RCC 7860 (cell line): ENCODE data around the gene TNK1.
A peak's percentile ranks its signal among the peaks of the same experiment; 100 is the strongest.

Experiments used
- DNase-seq: peaks from one replicate; pipeline ENCODE4 v3.0.0-alpha.2; 2015; ENCODE audit warnings: low spot score
- FAIRE-seq: peaks from 2 replicates; lab custom pipeline; 2012; peaks lifted over from hg19 to GRCh38; lab: Jason Lieb, UNC

Gene TNK1

DNA sequence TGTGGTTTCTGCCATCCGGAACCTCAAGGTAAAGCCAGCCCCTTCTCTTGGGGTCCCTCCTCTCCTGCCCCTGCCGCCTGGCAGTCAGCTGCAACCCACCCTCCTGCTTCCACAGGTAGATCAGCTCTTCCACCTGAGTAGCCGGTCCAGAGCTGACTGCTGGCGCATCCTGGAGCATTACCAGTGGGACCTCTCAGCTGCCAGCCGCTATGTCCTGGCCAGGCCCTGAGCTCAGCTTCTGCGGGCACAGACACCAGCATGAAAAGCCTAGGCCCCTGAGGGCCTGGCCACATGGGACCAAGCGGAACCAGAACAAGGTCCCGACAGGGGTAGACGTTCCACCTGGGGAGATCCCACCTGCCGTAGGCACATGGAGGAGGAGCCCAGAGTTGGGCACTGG lies 8.0 kb downstream of the TNK1 start:
- DNase-seq (no peak), FAIRE-seq (no peak)

DNA sequence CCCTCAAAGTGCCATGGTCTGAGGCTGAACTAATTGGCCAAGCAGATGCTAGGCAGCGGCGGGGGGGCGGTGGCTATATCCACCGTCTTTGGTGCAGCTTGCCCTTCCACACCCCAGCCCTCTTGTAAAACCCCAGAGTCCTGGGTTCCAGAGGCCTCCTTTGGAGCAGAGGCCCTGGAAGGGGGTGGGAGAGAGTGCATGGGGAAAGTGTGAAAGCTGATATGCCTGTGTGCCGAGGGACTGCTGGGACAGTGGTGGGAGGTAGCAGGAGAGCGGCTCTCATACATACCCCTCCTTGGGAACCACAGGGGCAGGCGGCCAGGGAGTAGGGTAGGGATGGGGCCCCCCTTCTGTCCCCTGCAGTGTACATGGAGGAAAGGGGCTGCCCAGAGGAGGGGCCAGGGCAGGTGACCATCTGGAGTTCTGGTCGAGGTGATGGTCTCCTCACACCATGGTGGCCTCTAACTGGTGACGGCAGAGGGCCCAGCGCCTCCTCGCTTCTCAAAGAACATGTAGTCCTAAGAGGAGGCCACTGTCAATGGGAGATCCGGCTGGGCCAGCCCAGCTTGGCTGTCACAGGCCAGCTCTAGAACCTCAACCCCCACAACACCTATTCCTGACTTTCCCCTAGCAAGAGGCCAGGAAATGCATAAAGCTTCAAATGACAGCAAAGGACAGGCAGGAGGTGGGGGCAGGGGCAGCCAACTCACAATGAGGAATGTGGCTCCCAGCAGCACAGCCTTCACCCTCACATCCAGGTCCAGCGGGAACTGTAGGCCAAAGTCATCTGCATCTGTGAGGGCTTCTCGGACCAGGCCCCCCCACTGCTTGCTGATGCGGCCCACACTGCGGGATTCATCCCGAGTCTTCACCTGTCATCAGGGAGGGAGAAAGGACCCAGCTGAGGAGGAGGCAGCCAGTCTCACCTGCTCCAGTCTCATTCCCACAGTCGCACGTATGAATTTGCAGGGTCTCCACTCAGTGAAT lies 9.3 kb downstream of the TNK1 start:
- DNase-seq, result no peak
- FAIRE-seq, result no peak

DNA sequence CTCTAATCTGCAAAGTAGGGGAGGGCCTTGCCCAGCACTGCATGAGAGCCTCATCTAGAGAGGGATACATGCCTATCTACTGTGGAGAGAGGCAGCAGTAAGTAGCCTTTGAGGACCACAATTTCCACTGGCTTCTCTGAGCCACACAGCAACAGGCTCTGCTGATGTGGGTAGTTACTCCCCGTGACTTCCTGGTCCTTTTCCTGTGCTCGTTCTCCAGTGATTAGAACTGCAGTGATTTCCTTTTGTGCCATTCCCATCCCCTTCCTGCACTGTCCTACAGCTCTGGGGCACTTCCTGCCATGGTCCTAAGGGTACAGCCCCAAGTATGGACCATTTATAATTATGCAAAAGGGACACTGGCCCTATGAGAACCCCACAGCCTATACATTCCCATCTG lies 10.4 kb downstream of the TNK1 start:
- DNase-seq, result no peak
- FAIRE-seq, result no peak

DNA sequence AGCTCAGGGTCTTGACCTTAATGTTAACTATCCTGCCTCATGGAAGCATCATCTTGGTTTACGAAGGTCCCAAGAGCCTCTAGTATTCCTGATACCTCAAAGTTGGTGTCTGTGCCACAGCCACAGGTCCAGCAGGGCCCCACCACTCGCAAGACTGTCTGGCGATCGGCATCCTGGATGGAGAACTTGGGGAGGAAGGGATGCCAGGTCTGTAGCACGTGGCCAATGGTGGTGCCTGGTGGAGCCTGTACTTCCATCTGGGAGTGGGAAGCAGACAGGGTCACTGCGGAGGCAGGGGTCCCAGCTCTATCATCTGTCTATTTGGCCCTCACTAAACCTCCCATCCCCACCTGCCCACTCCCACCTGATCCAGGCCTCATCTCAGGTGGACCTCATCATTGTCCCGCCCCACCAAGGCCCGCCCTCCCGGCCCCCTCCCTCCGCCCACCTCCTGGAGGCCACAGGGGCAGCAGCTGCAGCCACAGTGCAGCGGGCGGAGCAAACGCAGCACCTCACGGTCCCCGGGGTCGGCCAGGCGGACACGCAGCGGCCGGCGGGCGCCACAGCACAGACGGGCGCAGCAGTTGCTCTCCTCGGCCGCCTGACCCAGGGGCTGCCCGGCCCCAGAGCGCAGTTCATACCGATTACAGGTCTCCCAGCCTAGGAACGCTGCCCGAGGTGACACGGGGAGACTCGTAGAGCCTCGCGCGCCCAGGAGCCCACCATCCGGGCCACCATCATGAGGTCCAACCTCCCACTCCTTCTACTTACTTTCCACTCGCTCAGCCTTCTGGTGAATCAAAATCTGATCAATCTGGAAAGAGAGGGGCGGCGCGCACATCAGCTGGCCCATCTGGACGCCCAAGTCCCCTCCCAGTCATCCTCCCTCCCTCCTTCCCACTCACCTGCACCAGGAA lies 12.1 kb downstream of the TNK1 start:
- no peak for FAIRE-seq
- no peak for DNase-seq

DNA sequence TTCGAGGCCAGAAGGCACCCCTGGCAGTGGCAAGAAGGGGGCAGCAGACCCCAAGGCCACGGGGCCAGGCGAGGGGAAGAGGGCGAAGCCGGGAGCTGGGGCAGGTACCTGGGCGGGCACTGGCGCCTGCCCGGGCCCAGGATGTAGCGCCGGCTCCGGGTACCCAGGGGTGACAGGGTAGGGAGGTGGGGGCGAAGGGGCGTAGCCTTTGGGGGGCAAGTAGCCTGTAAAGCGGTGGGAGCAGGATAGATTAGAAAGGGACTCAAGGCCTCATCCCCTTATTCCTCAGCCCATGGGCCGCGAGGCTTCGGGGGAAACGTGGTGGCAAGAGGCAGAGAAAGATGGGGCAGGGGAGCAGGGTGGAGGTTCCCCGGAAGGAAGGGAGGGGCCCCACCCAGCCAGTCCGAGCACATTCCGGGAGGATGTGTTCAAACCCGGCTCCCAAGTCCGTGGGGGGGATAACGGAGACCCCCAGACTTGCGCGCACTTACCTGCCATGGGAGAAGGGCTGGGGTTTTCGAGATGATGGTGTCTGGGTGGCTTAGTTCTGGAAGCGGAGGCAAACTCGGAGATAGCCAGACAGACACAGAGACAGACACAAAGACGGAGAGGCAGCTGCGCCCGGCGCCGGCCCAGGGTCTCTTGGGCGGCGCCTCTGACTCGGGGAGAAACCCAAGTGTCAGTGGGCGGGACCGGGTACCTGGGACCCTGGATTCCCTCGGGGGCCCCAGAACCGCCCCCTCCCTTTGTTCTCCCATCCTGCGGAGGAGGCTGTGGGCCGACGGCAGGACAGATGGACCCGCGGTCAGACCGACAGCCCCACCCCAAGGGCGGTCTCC lies 12.9 kb downstream of the TNK1 start:
- no peak for FAIRE-seq
- no peak for DNase-seq

DNA sequence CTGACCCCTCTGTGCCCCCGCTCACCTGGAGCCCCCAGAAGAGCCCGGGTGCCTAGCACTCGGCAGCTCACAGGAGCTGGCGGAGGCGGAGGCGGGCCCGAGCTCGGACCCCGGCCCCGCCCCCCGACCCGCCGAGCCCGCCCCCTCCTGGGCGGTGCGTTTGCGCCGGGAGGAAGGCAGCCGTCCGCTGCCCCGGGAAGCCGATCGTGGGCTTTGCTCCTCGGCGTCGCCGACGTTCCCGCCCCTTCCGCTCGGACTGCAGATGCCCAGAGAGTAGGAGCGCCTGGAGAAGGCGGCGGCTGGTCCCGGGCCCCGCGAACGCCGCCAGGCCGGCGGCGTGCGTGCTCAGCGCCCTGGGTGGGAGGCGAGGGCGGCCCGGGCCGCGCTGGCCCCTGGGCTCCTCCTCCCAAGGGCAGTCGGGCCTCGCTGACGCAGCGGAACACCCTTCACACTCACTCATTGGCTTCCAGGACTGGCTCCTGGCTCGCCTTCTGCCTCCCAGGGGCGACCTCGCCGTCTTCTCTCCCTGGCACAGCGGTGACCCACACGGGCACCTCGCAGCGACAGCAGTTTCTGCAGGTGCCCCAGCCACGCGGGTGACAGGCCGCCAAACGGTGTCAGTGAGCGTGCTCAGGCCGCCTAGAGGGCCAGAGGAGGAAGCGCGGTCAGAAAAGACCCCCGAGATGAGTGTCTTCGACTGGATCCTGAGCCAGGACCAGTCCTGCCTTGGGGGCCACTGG lies 13.7 kb downstream of the TNK1 start, which contains the start of gene PLSCR3:
Gene PLSCR3 (minus strand): TSS at position 74 of the 740 bp plus-strand sequence. CDS start 415 bp downstream, outside the sequence.
- FAIRE-seq, result no peak
- peak; percentile 74 for DNase-seq

DNA sequence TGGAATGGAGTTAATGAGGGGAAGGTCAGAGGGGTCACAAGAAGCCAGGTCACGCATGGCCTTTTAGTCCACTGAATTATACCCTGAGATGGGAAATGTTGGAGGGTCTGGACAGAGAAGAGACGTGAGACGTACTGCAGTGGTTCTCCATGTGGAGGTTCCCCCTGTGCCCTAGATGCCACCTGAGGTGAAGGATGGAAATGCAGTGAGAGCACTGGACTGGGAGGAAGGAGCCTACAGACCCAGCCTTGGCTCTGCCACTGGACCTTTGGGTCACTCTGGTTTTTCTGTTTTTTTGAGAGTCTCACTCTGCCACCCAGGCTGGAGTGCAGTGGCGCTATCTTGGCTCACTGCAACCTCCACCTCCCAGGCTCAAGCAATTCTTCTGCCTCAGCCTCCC lies 15.3 kb downstream of the TNK1 start:
- DNase-seq (no peak), FAIRE-seq (no peak)

DNA sequence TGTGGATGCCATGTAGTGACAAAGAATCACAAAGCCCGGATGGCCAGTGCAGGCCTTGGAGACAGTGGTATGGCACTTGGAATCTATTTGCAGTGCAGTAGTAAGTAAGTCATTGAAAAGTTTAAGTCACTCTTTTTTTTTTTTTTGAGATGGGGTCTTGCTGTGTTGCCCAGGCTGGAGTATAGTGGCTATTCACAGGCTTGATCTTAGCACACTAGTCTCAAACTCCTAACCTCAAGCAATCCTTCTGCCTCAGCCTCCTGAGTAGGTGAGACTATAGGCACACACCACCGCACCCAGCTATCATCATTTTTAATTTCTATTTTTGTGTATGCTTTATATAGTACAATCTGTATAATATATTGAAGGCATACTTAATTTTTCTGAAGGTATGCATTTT lies 17.7 kb downstream of the TNK1 start:
- FAIRE-seq, result no peak
- no peak for DNase-seq

DNA sequence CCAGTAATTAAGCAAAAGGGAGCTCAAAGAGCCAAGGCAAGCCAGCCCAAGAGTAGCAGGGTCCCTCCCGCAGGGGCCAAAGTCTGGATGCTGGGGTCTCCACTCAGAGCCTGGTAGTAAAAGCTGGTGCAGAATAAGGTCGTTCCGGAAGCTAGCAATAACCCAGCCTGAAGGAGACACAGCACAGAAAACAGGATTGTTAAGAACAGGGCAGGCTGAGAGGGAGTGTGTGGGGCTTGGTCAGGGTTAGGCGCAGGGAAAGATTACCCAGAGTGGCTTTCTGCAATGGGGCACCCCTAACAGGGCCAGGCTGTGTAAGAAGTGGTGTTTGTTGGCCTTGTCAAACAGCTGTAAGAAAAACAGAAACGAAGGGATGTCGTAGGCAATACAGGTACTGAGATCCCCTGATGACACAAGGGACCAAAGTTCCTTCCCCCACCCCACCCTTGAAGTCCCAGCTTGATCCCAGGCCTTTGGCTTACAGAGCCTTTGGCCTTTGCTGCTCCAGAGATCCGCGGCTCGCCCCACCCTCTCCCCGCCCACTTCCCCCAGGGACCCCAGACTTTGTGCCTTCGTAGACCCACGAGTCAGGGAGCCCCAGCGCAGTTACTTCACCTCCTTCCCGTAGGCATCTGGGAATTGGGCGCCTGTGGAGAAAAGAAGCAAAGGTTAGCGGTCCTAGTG lies 22.3 kb downstream of the TNK1 start:
- no peak for DNase-seq
- FAIRE-seq, result no peak

DNA sequence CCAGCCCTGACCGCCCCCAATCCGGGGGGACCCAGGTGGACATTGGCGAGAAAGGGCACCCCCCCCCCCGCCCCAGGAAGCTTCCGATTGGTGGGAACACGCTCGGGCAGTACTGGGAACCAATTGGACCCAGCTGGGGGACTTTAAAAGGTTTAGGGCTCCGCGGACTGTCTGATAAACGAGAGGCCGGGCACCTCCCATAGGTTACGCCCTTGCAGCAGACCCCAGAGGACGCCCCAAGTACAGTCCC lies 22.8 kb downstream of the TNK1 start:
- FAIRE-seq, result no peak
- no peak for DNase-seq

DNA sequence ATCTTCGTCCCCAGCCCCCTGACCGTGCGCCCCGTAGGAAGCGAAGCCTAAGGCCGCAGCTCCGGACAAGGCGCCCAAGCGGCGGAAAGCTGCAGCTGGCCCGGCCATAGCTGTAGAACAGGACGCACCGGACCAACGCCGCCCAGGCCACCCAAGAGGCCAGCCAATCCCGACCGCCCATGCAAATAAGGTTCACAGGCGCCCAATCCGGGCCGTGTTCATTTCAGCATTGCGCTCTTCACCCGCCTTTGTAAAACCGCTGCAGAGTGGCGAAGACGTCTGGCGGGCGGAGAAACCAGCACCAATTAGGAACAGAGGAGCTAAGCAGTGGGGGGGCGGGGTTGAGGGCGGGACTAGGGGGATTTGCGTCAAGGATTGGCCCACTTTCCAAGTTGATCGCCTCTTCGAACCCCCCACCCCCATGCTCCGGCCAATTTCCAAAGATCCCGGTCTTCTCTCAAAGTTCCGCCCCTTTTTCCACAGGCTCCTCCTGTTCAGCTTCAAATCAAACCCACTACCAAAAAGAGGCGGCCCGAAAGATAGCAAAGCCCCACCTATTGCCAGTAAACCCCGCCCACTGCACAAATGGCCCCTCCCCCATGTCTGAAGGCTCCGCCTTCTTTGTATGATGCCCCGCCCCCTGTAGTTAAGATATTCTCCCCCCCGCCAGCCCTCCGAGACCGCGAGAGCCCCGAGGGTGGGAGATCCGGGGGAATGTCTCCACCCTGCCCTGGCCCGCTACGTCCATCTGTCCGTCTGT lies 23.3 kb downstream of the TNK1 start, which contains the start of gene TMEM256:
Gene TMEM256 (minus strand): TSS at position 121 of the 760 bp plus-strand sequence. CDS start 13 bp downstream, at position 108.
- FAIRE-seq (peak; percentile 90), DNase-seq (peak; percentile 96)

DNA sequence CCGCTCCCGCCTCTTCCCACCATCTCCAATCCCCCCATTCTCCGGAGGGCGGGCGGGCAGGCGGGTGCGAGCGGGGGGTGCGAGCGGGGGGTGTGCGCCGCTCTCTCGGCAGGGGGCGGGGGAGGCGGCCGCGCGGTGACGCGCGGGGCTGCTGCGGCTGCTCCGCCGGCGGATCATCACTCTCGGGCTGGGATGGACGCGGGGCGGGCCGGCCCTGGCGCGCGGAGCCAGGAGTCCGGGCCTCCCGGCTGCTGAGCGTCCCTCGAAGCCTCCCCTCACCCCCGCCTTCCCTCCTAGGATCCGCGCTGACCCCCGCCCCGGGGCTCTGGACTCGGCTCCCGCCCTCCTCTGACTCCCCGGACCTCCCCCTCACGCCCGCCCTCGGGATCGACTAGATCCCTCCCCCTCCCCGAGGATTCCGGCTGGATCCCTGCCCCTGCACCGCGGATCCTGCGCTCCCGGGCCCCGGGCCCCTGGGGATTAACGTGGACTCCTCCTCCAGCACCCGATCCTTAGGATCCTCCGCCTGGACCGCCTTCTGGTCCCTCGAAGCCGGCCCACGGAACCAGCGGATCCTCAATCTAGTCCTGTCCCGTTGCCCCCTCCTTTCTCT lies 24.0 kb downstream of the TNK1 start:
- FAIRE-seq, result no peak
- no peak for DNase-seq

DNA sequence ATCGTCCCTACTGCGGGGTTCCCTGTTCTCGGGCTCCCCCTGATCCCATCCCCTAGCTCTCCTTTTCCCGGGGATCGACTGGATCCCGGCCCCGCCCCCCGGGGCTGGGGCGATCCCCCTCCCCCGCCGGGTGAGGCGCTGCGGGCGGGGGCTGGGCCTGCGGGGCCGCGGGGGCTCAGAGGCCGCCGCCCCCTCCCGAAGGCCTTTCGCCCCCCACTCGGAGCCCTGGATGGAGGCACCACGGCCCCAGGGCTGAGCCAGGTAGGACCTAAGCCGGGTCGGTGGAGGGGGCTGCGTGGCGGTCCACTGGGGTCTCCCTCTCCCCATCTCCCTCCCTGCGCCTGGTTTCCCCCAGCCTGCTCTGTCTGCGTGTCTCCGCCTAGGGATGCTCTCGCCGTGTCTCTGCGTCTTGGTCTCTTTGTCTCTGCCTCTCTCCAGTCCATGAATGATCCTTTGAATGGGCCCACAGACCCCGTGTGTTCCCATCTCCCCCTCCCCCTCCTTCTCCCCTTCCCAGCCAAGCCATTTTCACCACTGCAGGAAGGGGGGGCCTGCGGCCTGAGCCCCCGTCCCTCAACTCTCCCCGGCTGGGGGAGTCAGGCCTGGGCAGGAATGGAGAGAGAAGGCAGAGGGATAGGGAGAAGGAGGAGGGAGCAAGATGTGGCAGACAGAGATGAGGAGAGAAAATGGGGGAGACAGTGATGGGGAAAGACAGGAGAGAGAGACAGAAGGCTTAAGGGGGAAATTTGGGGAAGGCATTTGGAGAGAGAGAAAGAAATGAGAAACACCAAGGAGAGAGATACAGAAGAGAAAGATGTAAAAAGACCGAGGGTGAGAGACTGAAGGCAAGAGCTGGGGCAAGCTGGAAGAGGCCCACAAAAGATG lies 24.7 kb downstream of the TNK1 start:
- DNase-seq, result no peak
- FAIRE-seq, result no peak

DNA sequence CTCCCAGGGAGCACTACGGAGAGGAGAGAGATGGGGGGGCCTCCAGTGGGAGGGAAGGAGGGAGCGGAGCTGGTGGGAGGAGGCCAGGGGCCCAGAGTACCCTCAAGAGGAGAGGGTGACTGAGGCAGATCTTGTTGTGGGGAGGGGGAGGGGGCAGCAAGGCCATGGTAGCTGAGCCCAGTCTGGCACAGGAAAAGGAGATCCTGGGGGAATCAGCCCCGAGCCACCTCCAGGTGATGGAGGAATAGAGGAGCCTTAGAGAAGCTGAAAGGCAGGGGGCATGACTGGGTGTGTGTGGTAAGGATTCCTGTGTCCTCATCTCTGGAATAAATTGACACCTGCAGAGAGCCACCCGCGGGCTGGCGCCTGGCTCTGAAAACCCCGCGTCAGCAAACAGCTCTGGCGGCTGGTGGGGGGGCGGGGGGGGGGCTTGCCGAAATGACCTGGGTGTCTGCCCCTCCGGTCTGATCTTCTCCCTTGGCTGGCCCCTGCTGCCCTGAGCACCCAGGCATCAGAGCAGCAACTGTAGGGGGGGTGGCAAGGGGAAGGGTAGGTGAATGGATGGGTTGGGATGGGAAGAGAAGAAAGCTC lies 25.4 kb downstream of the TNK1 start:
- FAIRE-seq, result no peak
- DNase-seq, result no peak

DNA sequence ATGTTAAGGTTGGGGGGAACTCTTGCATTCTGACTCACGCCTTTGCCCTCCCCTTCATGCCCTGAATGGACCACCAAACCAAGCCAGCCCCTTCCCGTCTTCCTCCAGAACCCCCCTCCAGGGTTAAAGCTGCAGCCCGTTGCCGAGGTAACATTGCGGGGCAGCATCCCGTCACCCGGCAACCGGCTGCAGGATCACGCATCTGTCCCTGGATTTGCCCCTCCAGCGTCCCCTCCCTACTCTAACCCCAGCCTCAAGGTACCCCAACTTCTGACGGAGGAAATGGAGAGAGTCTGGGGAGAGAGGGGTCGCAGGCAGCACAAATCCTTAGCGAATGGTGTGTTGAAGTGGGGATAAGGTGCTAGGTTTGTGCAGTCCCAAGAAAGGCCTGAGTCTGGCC lies 26.2 kb downstream of the TNK1 start:
- no peak for FAIRE-seq
- no peak for DNase-seq

DNA sequence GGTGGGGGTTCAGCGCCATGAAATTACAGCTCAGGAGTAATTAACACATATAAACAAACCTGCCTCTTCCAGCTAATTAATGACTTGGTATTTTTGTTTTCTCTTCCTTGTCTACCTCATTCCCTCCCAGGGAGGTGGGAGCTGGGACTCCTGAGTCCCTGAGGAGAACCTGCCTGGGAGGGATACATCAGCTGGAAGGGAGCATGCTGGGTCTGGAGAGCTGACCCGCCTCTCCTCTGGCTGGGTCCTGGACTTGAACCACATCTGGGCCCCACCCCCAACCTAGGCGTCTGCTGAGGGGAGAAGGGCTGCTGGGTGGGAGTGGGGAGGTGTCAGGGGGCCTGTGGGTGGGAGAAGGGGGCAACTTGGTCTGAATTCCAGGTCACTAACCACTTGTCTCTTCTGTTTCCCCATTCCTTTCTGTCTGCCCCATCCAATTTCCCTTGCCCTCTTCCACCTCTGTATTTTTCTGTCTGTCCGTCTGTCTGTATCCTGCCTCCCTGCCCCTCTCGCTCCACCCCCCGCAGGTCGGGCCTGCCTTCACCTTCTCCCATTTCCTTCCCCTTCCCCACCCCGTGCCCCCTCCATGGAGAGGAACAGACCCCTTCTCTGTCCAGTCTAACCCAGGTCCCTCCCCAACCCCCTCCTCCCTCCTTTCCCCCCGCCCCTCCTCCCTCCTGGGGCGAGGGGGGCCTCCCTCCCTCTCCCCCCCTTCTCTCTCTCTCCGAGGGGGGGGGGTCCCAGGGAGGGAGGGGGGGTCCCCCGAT lies 26.8 kb downstream of the TNK1 start, which contains the start of gene NLGN2:
Gene NLGN2 (plus strand): TSS at position 361 of the 767 bp plus-strand sequence. CDS start 411 bp downstream, outside the sequence.
- DNase-seq, result no peak
- FAIRE-seq, result no peak
